Loucy (cell line): Measurements from ENCODE around the gene KCNA2.
A peak's percentile ranks its signal among the peaks of the same experiment; 100 is the strongest.

Experiments used
- H2AFZ ChIP-seq: fragments of 200-600 bp; sonication (generic); 2 replicates; pipeline ENCODE4 v1.6.0; 2016; ENCODE audit warnings: antibody characterized with exemption, mild to moderate bottlenecking, low read length, moderate library complexity
- H3F3A ChIP-seq: fragments of 200-600 bp; 2 replicates; pipeline ENCODE4 v1.6.0; 2016; ENCODE audit warnings: antibody characterized with exemption, low read depth, mild to moderate bottlenecking
- H3K27me3 ChIP-seq: fragments of 200-600 bp; sonication (generic); 2 replicates; pipeline ENCODE4 v1.6.1; 2014; ENCODE audit warnings: low read length, mild to moderate bottlenecking; ENCODE audit not compliant: insufficient read depth, poor library complexity, severe bottlenecking
- H3K36me3 ChIP-seq: fragments of 200-600 bp; sonication (generic); 2 replicates; pipeline ENCODE4 v1.6.1; 2016; ENCODE audit warnings: low read length; ENCODE audit not compliant: insufficient read depth
- H3K4me1 ChIP-seq: fragments of 200-600 bp; sonication (generic); 2 replicates; pipeline ENCODE4 v1.5.1; 2014; ENCODE audit warnings: low read length, mild to moderate bottlenecking; ENCODE audit not compliant: insufficient read depth, poor library complexity, severe bottlenecking
- H3K4me2 ChIP-seq: fragments of 200-600 bp; sonication (generic); 2 replicates; pipeline ENCODE4 v1.6.0; 2014; ENCODE audit warnings: antibody characterized with exemption, low read length, low read depth, mild to moderate bottlenecking; ENCODE audit not compliant: poor library complexity, severe bottlenecking
- H3K4me3 ChIP-seq: fragments of 200-600 bp; sonication (generic); 2 replicates; pipeline ENCODE4 v1.5.1; 2014; ENCODE audit warnings: low read length, mild to moderate bottlenecking, mixed read lengths; ENCODE audit not compliant: poor library complexity, severe bottlenecking
- H3K79me2 ChIP-seq: fragments of 200-600 bp; sonication (generic); 2 replicates; pipeline ENCODE4 v1.6.1; 2014; ENCODE audit warnings: low read length; ENCODE audit not compliant: insufficient read depth
- H3K9ac ChIP-seq: fragments of 200-600 bp; sonication (generic); 2 replicates; pipeline ENCODE4 v1.6.0; 2014; ENCODE audit warnings: mild to moderate bottlenecking, low read depth, low read length, moderate library complexity; ENCODE audit not compliant: poor library complexity, severe bottlenecking
- H3K9me2 ChIP-seq: fragments of 200-600 bp; sonication (generic); replicated peaks from 2 replicates; pipeline ENCODE4 v1.6.1; 2016; ENCODE audit warnings: low read depth, low read length, mixed read lengths
- H3K9me3 ChIP-seq: fragments of 200-600 bp; sonication (generic); 2 replicates; pipeline ENCODE4 v1.6.1; 2014; ENCODE audit warnings: mild to moderate bottlenecking, antibody characterized with exemption, low read length, low read depth; ENCODE audit not compliant: insufficient read depth
- H4K20me1 ChIP-seq: fragments of 200-600 bp; sonication (generic); 2 replicates; pipeline ENCODE4 v1.6.0; 2014; ENCODE audit warnings: antibody characterized with exemption, low read length, mild to moderate bottlenecking; ENCODE audit not compliant: insufficient read depth, poor library complexity, severe bottlenecking
- EZH2phosphoT487 ChIP-seq: fragments of 200-600 bp; IDR thresholded peaks from 2 replicates; pipeline ENCODE4 v1.6.1; 2018; ENCODE audit warnings: antibody characterized with exemption, mild to moderate bottlenecking, moderate library complexity, borderline replicate concordance
- TF ChIP-seq, protein P1 (sequence below): fragments of 200-600 bp; sonication (generic); conservative IDR thresholded peaks from 2 replicates; pipeline ENCODE4 v1.5.1; 2014; ENCODE audit warnings: mild to moderate bottlenecking, antibody characterized with exemption, low read length

Gene KCNA2

DNA sequence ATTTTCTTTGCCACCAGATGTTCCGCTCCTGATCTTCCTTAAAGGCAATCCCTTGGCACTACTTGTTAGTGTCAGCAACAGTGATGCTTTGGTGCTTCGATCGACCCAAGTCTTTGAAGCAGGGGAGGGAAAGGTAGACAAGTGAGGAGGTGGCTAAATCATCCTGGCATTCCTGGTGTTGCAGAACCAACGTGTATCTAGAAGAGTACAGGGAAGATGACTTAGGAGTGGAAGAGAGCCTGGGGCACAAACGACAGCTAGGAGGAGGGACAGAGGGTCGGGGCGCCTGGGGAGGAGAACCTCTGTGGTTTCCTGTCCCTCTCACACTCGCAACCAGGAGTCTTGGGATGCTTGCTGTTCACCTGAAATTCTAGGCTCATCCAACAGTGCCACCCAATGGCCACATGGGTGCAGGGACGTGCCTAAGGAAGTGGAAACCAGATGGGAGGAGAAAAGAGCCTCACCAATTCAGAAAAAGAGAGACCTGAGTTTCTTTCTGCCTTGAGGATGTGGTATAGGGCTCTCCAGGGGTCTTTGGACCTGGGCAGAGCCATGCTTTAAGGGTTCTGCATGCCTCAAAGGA is 9.5 kb upstream of the KCNA2 start:
- Histone ChIP-seq H4K20me1 (no peaks in the 10 kb centered on the region), H3K4me3 (no peak overlapping the region), H3K9me2 (no peaks in the 10 kb centered on the region), H3K27me3 (no peaks in the 10 kb centered on the region), H3K4me1 (peaks cover 23% of the 10 kb centered on the region), H3K36me3 (no peaks in the 10 kb centered on the region), H3F3A (no peaks in the 10 kb centered on the region), H3K9me3 (no peaks in the 10 kb centered on the region), H3K4me2 (peak overlapping the region; percentile 57), H3K9ac (no peak overlapping the region), H2AFZ (peak overlapping the region; percentile 72; the same call in 1 of the 2 replicates), H3K79me2 (no peaks in the 10 kb centered on the region)
- TF ChIP-seq EZH2phosphoT487 = no peak
- TF ChIP-seq, protein P1, sequence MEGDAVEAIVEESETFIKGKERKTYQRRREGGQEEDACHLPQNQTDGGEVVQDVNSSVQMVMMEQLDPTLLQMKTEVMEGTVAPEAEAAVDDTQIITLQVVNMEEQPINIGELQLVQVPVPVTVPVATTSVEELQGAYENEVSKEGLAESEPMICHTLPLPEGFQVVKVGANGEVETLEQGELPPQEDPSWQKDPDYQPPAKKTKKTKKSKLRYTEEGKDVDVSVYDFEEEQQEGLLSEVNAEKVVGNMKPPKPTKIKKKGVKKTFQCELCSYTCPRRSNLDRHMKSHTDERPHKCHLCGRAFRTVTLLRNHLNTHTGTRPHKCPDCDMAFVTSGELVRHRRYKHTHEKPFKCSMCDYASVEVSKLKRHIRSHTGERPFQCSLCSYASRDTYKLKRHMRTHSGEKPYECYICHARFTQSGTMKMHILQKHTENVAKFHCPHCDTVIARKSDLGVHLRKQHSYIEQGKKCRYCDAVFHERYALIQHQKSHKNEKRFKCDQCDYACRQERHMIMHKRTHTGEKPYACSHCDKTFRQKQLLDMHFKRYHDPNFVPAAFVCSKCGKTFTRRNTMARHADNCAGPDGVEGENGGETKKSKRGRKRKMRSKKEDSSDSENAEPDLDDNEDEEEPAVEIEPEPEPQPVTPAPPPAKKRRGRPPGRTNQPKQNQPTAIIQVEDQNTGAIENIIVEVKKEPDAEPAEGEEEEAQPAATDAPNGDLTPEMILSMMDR = peak; percentile 92

DNA sequence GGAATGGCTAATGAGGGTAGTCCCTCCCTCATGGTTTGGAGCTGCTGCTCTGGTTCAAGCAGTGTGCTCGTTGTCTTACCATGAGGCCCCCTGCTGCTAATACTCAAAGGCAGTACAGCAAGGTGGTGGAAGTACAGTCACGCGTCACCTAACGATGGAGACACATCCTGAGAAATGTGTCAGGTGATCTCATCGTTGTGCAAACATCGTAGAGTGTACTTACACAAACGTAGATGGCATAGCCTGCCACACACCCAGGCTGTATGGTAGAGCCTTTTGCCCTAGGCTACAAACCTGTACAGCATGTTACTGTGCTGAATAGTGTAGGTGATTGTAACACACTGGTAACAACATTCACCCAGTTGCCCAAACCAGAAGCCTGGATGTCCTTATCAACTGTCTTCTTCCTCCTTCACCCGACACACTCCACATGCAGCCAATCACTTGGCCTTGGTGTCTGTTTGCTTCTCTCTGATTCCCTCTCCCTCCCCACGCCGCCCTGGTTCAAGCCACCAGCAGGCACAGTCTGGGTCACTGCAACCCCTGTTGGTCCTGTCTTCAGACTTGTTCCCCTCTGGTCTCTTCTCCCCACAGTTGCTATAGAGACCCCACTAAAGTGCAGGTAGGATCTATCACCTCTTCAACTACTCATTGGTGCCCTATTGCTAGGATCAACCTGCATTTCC is 6.0 kb upstream of the KCNA2 start:
- no peak overlapping the region for H2AFZ ChIP-seq
- no peak for TF ChIP-seq EZH2phosphoT487
- TF ChIP-seq, protein P1 = no peak
- no peaks in the 10 kb centered on the region for H3F3A ChIP-seq
- no peak overlapping the region for H3K4me2 ChIP-seq
- no peaks in the 10 kb centered on the region for H4K20me1 ChIP-seq
- H3K27me3 ChIP-seq = peaks cover 16% of the 10 kb centered on the region
- no peaks in the 10 kb centered on the region for H3K36me3 ChIP-seq
- peaks cover 15% of the 10 kb centered on the region for H3K4me1 ChIP-seq
- no peak overlapping the region for H3K9ac ChIP-seq
- no peaks in the 10 kb centered on the region for H3K9me2 ChIP-seq
- H3K79me2 ChIP-seq = no peaks in the 10 kb centered on the region
- no peaks in the 10 kb centered on the region for H3K9me3 ChIP-seq
- no peak overlapping the region for H3K4me3 ChIP-seq

DNA sequence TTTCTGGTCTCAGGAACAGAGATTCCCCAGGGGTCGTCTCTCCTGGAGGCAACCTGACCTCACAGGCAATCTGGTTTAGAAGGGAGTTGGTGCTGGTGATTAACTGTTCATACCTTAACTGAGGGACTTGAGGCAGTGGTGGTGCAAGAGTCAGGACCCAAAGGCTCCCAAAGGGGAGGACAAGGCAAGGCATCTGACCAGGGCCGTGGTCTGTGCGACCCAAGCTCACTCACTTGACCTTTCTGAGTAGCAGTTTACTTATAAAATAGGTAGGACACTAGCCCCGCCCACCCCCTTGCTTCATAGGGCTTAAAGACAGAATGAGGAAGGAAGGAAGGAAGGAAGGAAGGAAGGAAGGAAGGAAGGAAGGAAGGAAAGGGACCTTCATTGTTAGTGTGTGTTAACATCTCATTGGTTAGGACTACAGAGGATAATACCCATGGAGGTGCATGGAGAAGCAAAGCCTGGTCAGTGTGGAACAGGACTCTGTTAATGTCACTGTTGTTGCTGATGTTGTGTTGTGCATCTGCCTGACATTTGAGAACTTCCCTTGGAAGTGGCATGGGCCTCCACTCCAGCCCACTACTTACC is 4.6 kb upstream of the KCNA2 start:
- Histone ChIP-seq H3K27me3 (peaks cover 30% of the 10 kb centered on the region), H3K4me1 (peaks cover 13% of the 10 kb centered on the region), H3K9ac (no peak overlapping the region), H3K79me2 (no peaks in the 10 kb centered on the region), H3K4me3 (no peak overlapping the region), H3F3A (no peaks in the 10 kb centered on the region), H3K36me3 (no peaks in the 10 kb centered on the region), H3K9me2 (no peaks in the 10 kb centered on the region), H4K20me1 (no peaks in the 10 kb centered on the region), H2AFZ (no peak overlapping the region), H3K9me3 (no peaks in the 10 kb centered on the region), H3K4me2 (no peak overlapping the region)
- TF ChIP-seq, protein P1 = no peak
- TF ChIP-seq EZH2phosphoT487 = no peak
